ENCODE results near the gene ATP9A.
"Not testable (repeated sequence)": the region's sequence is repeated elsewhere in the genome, so short reads cannot be mapped to it uniquely, and the experiment has no call there.

Gene ATP9A

GRCh38 chr20:51796340-51796739 is 28.1 kb upstream of the ATP9A start:
- DNase-seq: no peak

- DNase-seq: no peak
Observed at GRCh38 chr20:51792960-51793359, 24.8 kb upstream of the ATP9A start.

GRCh38 chr20:51791626-51792025 is 23.4 kb upstream of the ATP9A start:
- DNase-seq: no peak

GRCh38 chr20:51790256-51790655 is 22.1 kb upstream of the ATP9A start:
- no peak for DNase-seq

- no peak for DNase-seq
Observed at GRCh38 chr20:51789434-51789833, 21.2 kb upstream of the ATP9A start.

- no peak for DNase-seq
Observed at GRCh38 chr20:51788822-51789221, 20.6 kb upstream of the ATP9A start.

- DNase-seq: no peak
Observed at GRCh38 chr20:51784299-51784698, 16.1 kb upstream of the ATP9A start.

GRCh38 chr20:51778229-51778759 is 10.1 kb upstream of the ATP9A start:
- not testable (repeated sequence) for DNase-seq

- DNase-seq: no peak
Observed at GRCh38 chr20:51775241-51775640, 7.1 kb upstream of the ATP9A start.

- DNase-seq: no peak
Observed at GRCh38 chr20:51772236-51772635, 4.0 kb upstream of the ATP9A start.

- no peak for DNase-seq
Observed at GRCh38 chr20:51769976-51770615, 1.9 kb upstream of the ATP9A start.

GRCh38 chr20:51768759-51769517 is 748 bp upstream of the ATP9A start:
- no peak for DNase-seq

- peak; percentile 75 to 93 for DNase-seq
Observed at GRCh38 chr20:51766994-51767866, 960 bp downstream of the ATP9A start.

GRCh38 chr20:51765381-51765780 is 2.8 kb downstream of the ATP9A start:
- DNase-seq: not testable (repeated sequence)

- no peak for DNase-seq
Observed at GRCh38 chr20:51763965-51764602, 4.1 kb downstream of the ATP9A start.

- DNase-seq: no peak
Observed at GRCh38 chr20:51760905-51761546, 7.2 kb downstream of the ATP9A start.

- no peak for DNase-seq
Observed at GRCh38 chr20:51759769-51760510, 8.2 kb downstream of the ATP9A start.

- no peak for DNase-seq
Observed at GRCh38 chr20:51758978-51759544, 9.1 kb downstream of the ATP9A start.

GRCh38 chr20:51757226-51757625 is 11.0 kb downstream of the ATP9A start:
- DNase-seq: no peak

- DNase-seq: no peak
Observed at GRCh38 chr20:51756653-51757052, 11.5 kb downstream of the ATP9A start.

- DNase-seq: not testable (repeated sequence)
Observed at GRCh38 chr20:51753220-51753619, 15.0 kb downstream of the ATP9A start.
